Measurements from ENCODE around the gene SLIT3.

The SLIT3 gene

DNA sequence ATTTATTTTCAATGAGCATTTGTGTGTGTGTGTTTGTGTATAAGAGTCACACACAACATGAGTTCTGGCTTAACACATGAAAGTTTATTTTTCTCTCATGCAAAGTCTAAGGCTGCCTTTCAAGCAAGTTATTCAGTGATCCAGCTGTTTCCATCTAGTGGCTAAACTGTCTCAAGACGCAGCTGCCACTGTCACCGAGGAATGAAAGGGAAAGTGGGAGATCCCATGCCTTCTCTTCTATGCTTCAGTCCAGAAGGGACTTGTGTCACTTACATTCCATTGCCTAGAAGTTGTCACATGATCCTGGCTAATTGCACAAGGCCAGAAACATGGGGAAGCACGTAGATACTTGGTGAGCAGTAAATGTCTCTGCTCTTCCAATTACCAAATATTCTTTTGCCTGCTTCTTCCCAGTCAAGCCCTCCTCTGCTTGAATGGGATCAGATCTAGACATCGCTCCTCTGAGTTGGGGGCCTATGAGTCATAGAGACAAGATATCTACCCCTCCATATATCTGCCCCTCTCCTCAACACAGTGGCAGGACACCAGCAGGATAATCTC is 30.4 kb upstream of the SLIT3 start:
- no peak overlapping the region for H3K9ac ChIP-seq (ENCODE audit: low read depth in 1 of 2, low read length in 2 of 2)
- no peak overlapping the region for H3K4me3 ChIP-seq (ENCODE audit: low read length in 2 of 2)
- no peaks in the 10 kb centered on the region for H3K36me3 ChIP-seq (ENCODE audit: control insufficient read depth in 2 of 2, insufficient read depth in 2 of 2, low read length in 2 of 2)
- H3K27me3 ChIP-seq (ENCODE audit: control insufficient read depth in 2 of 2, insufficient read depth in 2 of 2, low read length in 2 of 2), result no peaks in the 10 kb centered on the region
- no peaks in the 10 kb centered on the region for H3K4me1 ChIP-seq (ENCODE audit: control insufficient read depth in 2 of 2, insufficient read depth in 2 of 2, low read length in 2 of 2)
- H3K9me3 ChIP-seq (ENCODE audit: control insufficient read depth in 2 of 2, low read length in 2 of 2), result no peaks in the 10 kb centered on the region
- no peak overlapping the region for H3K27ac ChIP-seq (ENCODE audit: low read depth in 2 of 2, low read length in 2 of 2)

DNA sequence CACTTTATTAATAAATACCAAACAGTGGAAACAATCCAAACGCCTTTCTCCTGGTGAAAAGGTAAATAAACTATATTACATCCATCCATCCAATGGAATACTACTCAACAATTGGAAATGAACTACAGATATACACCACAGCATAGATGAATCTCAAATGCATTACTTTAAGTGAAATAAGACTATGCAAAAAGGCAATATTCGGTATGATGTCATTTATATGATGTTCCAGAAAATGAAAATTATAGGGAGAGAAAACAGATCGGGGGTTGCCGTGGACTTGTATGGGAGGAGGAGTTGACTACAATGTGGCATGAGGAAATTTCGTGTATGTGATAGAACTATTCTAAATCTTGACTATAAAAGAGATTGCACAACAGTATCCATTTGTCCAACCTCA is 27.5 kb upstream of the SLIT3 start:
- no peak overlapping the region for H3K4me3 ChIP-seq (ENCODE audit: low read length in 2 of 2)
- no peak overlapping the region for H3K27ac ChIP-seq (ENCODE audit: low read depth in 2 of 2, low read length in 2 of 2)
- no peak overlapping the region for H3K9ac ChIP-seq (ENCODE audit: low read depth in 1 of 2, low read length in 2 of 2)
- no peaks in the 10 kb centered on the region for H3K36me3 ChIP-seq (ENCODE audit: control insufficient read depth in 2 of 2, insufficient read depth in 2 of 2, low read length in 2 of 2)
- no peaks in the 10 kb centered on the region for H3K9me3 ChIP-seq (ENCODE audit: control insufficient read depth in 2 of 2, low read length in 2 of 2)
- no peaks in the 10 kb centered on the region for H3K4me1 ChIP-seq (ENCODE audit: control insufficient read depth in 2 of 2, insufficient read depth in 2 of 2, low read length in 2 of 2)
- no peaks in the 10 kb centered on the region for H3K27me3 ChIP-seq (ENCODE audit: control insufficient read depth in 2 of 2, insufficient read depth in 2 of 2, low read length in 2 of 2)

DNA sequence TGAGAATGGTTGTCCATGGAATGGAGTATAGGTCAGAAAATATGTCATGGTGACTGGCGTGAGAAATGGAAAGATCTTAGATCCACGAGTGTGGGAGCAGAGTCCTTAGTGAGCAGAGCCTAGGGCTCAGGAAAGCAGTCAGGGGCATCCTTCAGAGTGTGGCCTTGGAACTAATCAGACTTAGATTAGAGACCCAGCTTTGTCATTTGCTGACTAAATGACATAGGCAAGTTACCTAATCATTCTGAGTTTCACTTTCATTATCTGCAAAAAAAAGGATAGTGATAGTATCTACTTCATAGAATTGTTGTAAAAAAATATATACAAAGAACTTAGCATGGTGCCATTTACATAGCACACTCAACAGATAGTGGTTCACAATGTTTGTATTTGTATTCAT is 24.3 kb upstream of the SLIT3 start:
- no peak overlapping the region for H3K27ac ChIP-seq (ENCODE audit: low read depth in 2 of 2, low read length in 2 of 2)
- H3K36me3 ChIP-seq (ENCODE audit: control insufficient read depth in 2 of 2, insufficient read depth in 2 of 2, low read length in 2 of 2), result no peaks in the 10 kb centered on the region
- H3K9ac ChIP-seq (ENCODE audit: low read depth in 1 of 2, low read length in 2 of 2), result no peak overlapping the region
- H3K4me1 ChIP-seq (ENCODE audit: control insufficient read depth in 2 of 2, insufficient read depth in 2 of 2, low read length in 2 of 2), result no peaks in the 10 kb centered on the region
- no peaks in the 10 kb centered on the region for H3K27me3 ChIP-seq (ENCODE audit: control insufficient read depth in 2 of 2, insufficient read depth in 2 of 2, low read length in 2 of 2)
- H3K9me3 ChIP-seq (ENCODE audit: control insufficient read depth in 2 of 2, low read length in 2 of 2), result no peaks in the 10 kb centered on the region
- no peak overlapping the region for H3K4me3 ChIP-seq (ENCODE audit: low read length in 2 of 2)

DNA sequence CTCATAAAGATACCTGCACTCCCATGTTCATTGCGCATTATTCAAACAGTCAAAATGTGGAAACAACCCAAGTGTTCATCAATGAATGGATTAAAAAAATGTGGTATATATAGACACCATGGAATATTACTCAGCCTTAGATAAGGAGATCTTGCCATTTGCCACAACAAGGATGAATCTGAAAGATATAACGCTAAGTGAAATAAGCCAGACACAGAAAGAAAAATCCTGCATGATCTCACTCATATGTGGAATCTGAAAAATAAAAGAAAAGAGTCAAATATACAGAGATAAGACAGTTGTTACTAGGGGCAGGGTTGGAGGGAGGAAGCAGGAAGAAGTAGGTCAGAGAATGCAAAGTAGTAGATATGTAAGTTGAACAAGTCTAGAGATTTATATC is 17.6 kb upstream of the SLIT3 start:
- no peak overlapping the region for H3K27ac ChIP-seq (ENCODE audit: low read depth in 2 of 2, low read length in 2 of 2)
- no peaks in the 10 kb centered on the region for H3K9me3 ChIP-seq (ENCODE audit: control insufficient read depth in 2 of 2, low read length in 2 of 2)
- no peaks in the 10 kb centered on the region for H3K36me3 ChIP-seq (ENCODE audit: control insufficient read depth in 2 of 2, insufficient read depth in 2 of 2, low read length in 2 of 2)
- H3K4me1 ChIP-seq (ENCODE audit: control insufficient read depth in 2 of 2, insufficient read depth in 2 of 2, low read length in 2 of 2), result no peaks in the 10 kb centered on the region
- no peaks in the 10 kb centered on the region for H3K27me3 ChIP-seq (ENCODE audit: control insufficient read depth in 2 of 2, insufficient read depth in 2 of 2, low read length in 2 of 2)
- no peak overlapping the region for H3K9ac ChIP-seq (ENCODE audit: low read depth in 1 of 2, low read length in 2 of 2)
- no peak overlapping the region for H3K4me3 ChIP-seq (ENCODE audit: low read length in 2 of 2)

DNA sequence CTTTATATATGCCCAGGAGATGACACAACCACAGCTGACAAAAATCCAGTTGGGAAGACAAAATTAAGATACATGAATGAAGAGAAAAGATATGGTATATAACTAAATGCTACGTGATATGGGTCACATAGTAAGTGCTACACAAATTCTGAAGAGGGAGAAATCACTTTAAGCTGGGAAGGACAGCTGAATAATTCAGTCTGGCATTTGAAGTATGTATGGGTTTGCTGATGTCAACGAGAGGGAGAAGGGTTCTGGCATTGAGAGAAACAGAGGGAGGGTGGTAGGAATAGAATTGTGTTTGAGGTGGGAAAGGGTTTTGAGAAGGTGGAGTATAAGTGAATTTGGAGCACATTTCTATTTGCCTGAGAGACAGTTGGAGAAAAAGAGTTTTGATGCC is 6.7 kb upstream of the SLIT3 start:
- no peak overlapping the region for H3K4me3 ChIP-seq (ENCODE audit: low read length in 2 of 2)
- H3K27ac ChIP-seq (ENCODE audit: low read depth in 2 of 2, low read length in 2 of 2), result no peak overlapping the region
- no peaks in the 10 kb centered on the region for H3K27me3 ChIP-seq (ENCODE audit: control insufficient read depth in 2 of 2, insufficient read depth in 2 of 2, low read length in 2 of 2)
- no peaks in the 10 kb centered on the region for H3K4me1 ChIP-seq (ENCODE audit: control insufficient read depth in 2 of 2, insufficient read depth in 2 of 2, low read length in 2 of 2)
- H3K36me3 ChIP-seq (ENCODE audit: control insufficient read depth in 2 of 2, insufficient read depth in 2 of 2, low read length in 2 of 2), result no peaks in the 10 kb centered on the region
- H3K9ac ChIP-seq (ENCODE audit: low read depth in 1 of 2, low read length in 2 of 2), result no peak overlapping the region
- H3K9me3 ChIP-seq (ENCODE audit: control insufficient read depth in 2 of 2, low read length in 2 of 2), result no peaks in the 10 kb centered on the region

DNA sequence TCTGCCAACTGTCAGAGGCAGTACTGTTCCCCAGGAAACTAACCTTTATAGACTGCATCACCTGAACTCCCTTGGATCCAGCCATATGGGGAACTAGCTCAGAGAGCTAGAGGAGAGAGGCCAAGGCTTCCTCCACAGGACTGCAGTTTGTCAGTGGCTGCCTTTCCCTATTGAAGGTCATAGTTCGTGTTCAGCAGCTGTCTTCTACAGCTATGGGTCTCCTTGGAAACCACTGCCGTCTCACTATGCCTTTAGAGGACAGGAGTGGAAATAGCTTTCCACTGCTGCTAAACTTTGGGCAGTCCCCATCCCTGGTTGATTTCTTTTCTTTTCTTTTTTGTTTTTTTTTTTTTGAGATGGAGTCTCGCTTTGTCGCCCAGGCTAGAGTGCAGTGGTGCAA is 4.4 kb upstream of the SLIT3 start:
- Histone ChIP-seq H3K9me3 (ENCODE audit: control insufficient read depth in 2 of 2, low read length in 2 of 2) (no peaks in the 10 kb centered on the region), H3K36me3 (ENCODE audit: control insufficient read depth in 2 of 2, insufficient read depth in 2 of 2, low read length in 2 of 2) (no peaks in the 10 kb centered on the region)

DNA sequence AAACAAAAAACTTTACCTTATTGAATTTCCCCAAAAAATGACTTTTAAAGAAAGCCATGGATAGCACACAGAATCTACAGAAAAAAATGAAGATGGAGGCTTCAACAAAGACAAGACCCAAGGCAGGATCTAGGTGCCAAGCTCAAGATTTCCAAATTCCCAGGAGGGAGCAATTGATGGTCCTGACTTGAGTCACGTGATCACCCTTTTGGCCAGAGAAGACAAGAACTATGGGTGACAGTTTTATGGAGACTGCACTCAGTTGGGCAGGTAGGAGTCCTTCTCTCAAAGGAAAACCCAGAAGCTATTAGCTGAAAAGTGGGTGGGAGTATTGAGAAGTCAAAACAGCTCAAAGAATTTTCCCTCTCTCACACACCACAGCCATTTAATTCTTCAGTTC is 3.2 kb upstream of the SLIT3 start:
- Histone ChIP-seq H3K4me3 (ENCODE audit: low read length in 2 of 2) (no peak overlapping the region), H3K27me3 (ENCODE audit: control insufficient read depth in 2 of 2, insufficient read depth in 2 of 2, low read length in 2 of 2) (peaks cover 7 to 11% of the 10 kb centered on the region in 2 donors), H3K27ac (ENCODE audit: low read depth in 2 of 2, low read length in 2 of 2) (no peak overlapping the region), H3K9ac (ENCODE audit: low read depth in 1 of 2, low read length in 2 of 2) (no peak overlapping the region), H3K36me3 (ENCODE audit: control insufficient read depth in 2 of 2, insufficient read depth in 2 of 2, low read length in 2 of 2) (no peaks in the 10 kb centered on the region), H3K4me1 (ENCODE audit: control insufficient read depth in 2 of 2, insufficient read depth in 2 of 2, low read length in 2 of 2) (peaks cover 0 to 3% of the 10 kb centered on the region in 2 donors), H3K9me3 (ENCODE audit: control insufficient read depth in 2 of 2, low read length in 2 of 2) (no peaks in the 10 kb centered on the region)

More for the DNA sequence above, 4.4 kb upstream of the SLIT3 start:
- Histone ChIP-seq H3K27me3 (ENCODE audit: control insufficient read depth in 2 of 2, insufficient read depth in 2 of 2, low read length in 2 of 2) (peaks cover 4 to 11% of the 10 kb centered on the region in 2 donors), H3K4me1 (ENCODE audit: control insufficient read depth in 2 of 2, insufficient read depth in 2 of 2, low read length in 2 of 2) (peaks cover 0 to 3% of the 10 kb centered on the region in 2 donors), H3K27ac (ENCODE audit: low read depth in 2 of 2, low read length in 2 of 2) (no peak overlapping the region), H3K4me3 (ENCODE audit: low read length in 2 of 2) (no peak overlapping the region), H3K9ac (ENCODE audit: low read depth in 1 of 2, low read length in 2 of 2) (no peak overlapping the region)

DNA sequence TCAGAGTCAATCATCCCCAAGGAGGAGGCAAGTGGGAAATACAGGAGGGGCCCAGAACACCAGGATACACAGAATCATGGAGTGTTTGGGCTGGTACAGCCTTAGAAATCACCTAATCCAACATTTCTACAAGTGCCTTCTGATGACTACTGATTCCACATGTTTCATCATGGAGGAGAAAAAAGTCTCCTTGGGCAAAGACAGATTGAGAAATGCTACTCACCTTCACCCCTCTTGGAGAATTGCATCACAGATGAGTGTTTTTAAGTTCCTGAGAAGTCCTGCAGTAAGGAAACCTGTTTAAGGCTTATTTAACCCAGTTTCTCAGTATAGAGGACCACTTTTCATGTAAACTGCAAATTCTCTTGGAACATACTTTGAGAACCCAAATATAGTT is 2.2 kb upstream of the SLIT3 start:
- H3K27ac ChIP-seq (ENCODE audit: low read depth in 2 of 2, low read length in 2 of 2), result no peak overlapping the region
- H3K27me3 ChIP-seq (ENCODE audit: control insufficient read depth in 2 of 2, insufficient read depth in 2 of 2, low read length in 2 of 2), result peaks cover 7 to 11% of the 10 kb centered on the region in 2 donors
- H3K36me3 ChIP-seq (ENCODE audit: control insufficient read depth in 2 of 2, insufficient read depth in 2 of 2, low read length in 2 of 2), result no peaks in the 10 kb centered on the region
- H3K4me1 ChIP-seq (ENCODE audit: control insufficient read depth in 2 of 2, insufficient read depth in 2 of 2, low read length in 2 of 2), result peaks cover 0 to 3% of the 10 kb centered on the region in 2 donors
- no peak overlapping the region for H3K4me3 ChIP-seq (ENCODE audit: low read length in 2 of 2)
- no peaks in the 10 kb centered on the region for H3K9me3 ChIP-seq (ENCODE audit: control insufficient read depth in 2 of 2, low read length in 2 of 2)
- H3K9ac ChIP-seq (ENCODE audit: low read depth in 1 of 2, low read length in 2 of 2), result no peak overlapping the region

DNA sequence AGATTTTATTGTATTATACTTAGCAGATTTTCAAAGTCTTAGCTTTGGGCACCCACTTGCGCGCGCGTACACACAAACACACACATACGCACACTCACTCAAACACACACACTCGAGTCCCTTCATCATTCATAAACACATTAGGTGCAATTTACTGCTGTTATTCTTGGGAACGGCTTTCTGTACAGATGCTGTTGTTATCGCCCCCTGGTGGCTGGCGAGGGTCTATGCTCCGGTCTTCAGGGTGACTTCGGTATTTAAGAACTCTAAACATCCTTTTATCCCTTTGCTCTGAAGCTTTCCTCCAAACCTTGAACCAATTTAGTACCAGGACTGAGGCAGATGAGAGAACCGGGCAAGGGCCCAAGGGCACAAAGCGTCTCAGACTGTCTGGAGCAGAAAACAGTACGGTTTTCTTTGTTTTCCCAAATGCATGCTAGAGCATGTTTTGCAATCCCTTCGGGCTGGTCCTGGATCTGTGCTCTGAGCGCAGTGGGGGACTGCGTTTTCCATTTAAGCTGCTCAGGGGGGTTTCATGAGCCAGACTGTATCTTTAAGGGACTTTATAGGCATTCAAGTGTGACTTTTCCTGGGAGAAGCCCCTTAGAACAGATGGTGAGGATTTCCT is 1.7 kb upstream of the SLIT3 start:
- Histone ChIP-seq H3K4me3 (ENCODE audit: low read length in 2 of 2) (no peak overlapping the region), H3K4me1 (ENCODE audit: control insufficient read depth in 2 of 2, insufficient read depth in 2 of 2, low read length in 2 of 2) (peaks cover 0 to 3% of the 10 kb centered on the region in 2 donors), H3K9ac (ENCODE audit: low read depth in 1 of 2, low read length in 2 of 2) (no peak overlapping the region), H3K9me3 (ENCODE audit: control insufficient read depth in 2 of 2, low read length in 2 of 2) (no peaks in the 10 kb centered on the region), H3K27ac (ENCODE audit: low read depth in 2 of 2, low read length in 2 of 2) (no peak overlapping the region), H3K27me3 (ENCODE audit: control insufficient read depth in 2 of 2, insufficient read depth in 2 of 2, low read length in 2 of 2) (peaks cover 7 to 11% of the 10 kb centered on the region in 2 donors), H3K36me3 (ENCODE audit: control insufficient read depth in 2 of 2, insufficient read depth in 2 of 2, low read length in 2 of 2) (no peaks in the 10 kb centered on the region)

DNA sequence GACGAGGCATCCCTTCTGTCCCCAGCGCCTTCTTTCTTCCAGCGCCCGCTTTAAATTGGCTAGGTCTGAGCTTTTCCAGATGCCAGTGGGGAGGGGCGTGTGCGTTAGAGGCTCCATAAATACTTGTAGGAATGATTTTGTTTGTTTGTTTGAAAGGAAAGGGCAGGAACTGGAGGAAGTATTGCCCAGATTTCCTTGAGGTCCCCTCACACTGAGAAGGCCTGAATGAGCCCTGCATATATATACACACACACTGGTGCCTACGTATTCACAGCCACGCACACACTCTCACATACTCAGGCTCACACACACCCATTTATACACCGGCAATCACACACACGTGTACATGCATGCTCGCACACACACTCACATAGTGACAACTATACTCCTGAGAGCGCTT is 1.0 kb upstream of the SLIT3 start:
- Histone ChIP-seq H3K4me3 (ENCODE audit: low read length in 2 of 2) (no peak overlapping the region), H3K4me1 (ENCODE audit: control insufficient read depth in 2 of 2, insufficient read depth in 2 of 2, low read length in 2 of 2) (peaks cover 0 to 3% of the 10 kb centered on the region in 2 donors), H3K9me3 (ENCODE audit: control insufficient read depth in 2 of 2, low read length in 2 of 2) (no peaks in the 10 kb centered on the region), H3K9ac (ENCODE audit: low read depth in 1 of 2, low read length in 2 of 2) (no peak overlapping the region), H3K27me3 (ENCODE audit: control insufficient read depth in 2 of 2, insufficient read depth in 2 of 2, low read length in 2 of 2) (peaks cover 7 to 11% of the 10 kb centered on the region in 2 donors), H3K36me3 (ENCODE audit: control insufficient read depth in 2 of 2, insufficient read depth in 2 of 2, low read length in 2 of 2) (no peaks in the 10 kb centered on the region), H3K27ac (ENCODE audit: low read depth in 2 of 2, low read length in 2 of 2) (no peak overlapping the region)
